GM19025 (cell line): ENCODE measurements around the gene DDX47.
"Not testable (repeated sequence)": the region's sequence is repeated elsewhere in the genome, so short reads cannot be mapped to it uniquely, and the experiment has no call there.

Source experiments
- ATAC-seq: cut with Tn5 transposase; IDR thresholded peaks from one replicate; pipeline ENCODE4 v1.9.1; 2021; ENCODE audit warnings: mild to moderate bottlenecking, low read depth, moderate library complexity; ENCODE audit not compliant: unreplicated experiment

Gene DDX47

DNA sequence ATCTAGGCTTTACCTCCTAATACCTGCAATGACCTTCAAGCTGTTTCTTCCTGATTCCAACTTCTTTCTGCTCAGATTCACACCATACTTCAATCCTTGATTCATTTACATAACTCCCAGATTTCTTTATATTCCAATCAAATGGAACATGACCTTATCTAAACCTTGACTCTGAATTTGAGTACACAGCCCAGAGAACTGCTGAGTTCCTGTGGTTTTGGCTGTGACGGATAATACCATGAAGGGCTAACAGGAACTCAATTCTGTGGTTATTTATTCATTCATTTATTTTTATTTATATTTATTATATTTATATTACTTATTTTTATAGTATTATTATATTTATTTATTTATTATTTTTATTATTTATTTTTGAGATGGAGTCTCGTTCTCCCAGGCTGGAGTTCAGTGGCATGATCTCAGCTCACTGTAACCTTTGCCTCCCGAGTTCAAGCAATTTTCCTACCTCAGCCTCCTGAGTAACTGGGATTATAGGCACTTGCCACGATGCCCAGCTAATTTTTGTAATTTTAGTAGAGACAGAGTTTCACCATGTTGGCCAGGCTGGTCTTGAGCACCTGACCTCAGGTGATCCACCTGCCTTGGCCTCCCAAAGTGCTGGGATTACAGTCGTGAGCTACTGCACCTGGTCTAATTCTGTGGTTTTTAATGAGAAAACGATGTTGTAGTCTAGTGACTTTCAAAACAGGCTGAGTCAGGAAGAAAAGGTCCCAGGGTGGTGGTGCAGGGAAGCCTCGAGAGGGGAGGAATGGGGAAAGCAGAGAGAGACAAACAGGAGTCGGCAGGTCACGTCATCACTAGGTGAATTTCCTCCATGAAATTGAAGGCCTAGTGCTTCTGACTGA is 16.0 kb upstream of the DDX47 start:
- ATAC-seq: no peak

DNA sequence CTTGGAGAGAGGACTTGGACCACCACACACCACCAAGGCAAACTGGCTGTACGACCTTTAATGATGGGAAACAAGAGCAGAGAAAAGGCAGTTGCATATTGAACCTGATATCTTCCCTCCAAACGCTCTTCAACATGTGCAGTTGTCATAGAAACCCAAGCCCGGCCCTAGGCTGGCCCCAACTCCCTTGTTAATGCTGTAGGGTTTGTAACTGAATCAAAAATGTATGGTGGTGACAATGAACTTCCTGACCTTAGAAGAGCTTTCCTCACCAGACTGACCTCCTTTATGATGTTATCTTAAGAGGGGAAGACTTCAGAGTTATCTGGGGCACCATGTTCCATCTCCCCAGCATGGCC is 15.4 kb upstream of the DDX47 start:
- no peak for ATAC-seq

DNA sequence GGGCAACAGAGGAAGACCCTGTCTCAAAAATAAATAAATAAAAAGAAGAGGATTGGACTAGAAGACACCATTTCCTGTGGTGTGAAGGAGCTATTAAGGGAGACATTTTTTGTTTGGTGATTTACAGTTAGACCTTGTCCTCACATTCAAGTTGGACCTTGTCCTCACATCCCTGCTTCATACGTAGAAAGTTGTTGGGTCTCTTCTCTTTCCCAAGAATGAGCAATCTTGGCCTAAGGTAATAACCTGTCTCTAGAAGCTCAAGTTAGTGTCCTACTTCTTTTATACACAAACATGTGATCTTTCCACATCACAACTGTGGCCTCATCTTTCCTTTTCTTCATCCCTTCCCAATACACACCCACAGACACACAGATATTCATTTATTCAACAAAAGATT is 14.7 kb upstream of the DDX47 start:
- ATAC-seq: no peak

DNA sequence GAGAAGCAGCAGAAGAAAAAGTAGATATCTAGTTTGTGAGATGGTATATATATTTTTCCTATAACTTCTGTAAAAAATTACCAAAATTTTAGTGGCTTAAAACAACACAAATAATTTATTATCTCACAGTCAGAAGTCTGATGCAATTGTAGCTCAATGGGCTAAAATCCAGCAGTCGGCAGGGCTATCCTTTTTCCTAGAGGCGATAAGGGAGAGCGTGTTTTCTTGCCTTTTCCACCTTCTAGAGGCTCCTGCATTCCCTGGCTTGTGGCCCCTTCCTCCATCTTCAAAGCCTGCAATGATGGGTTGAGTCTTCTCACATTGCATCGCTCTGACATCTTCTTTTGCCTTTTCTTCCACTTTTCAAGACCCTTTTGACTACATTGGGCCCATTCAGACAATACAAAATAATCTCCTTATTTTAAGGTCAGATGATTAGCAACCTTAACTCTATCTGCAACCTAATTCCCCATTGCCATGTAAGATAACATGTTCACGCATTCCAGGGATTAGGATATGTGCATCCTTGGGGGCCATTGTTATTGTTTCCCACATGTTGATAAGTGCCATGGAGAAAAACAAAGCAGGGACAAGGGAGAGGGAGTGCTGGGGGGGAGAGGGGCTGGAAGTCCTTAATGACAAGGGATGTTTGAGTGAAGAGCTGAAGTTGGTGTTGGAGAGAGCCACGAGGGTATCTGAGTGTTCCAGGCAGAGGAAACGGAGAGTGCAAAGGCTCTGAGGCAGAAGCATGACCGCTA is 13.8 kb upstream of the DDX47 start:
- ATAC-seq: no peak

DNA sequence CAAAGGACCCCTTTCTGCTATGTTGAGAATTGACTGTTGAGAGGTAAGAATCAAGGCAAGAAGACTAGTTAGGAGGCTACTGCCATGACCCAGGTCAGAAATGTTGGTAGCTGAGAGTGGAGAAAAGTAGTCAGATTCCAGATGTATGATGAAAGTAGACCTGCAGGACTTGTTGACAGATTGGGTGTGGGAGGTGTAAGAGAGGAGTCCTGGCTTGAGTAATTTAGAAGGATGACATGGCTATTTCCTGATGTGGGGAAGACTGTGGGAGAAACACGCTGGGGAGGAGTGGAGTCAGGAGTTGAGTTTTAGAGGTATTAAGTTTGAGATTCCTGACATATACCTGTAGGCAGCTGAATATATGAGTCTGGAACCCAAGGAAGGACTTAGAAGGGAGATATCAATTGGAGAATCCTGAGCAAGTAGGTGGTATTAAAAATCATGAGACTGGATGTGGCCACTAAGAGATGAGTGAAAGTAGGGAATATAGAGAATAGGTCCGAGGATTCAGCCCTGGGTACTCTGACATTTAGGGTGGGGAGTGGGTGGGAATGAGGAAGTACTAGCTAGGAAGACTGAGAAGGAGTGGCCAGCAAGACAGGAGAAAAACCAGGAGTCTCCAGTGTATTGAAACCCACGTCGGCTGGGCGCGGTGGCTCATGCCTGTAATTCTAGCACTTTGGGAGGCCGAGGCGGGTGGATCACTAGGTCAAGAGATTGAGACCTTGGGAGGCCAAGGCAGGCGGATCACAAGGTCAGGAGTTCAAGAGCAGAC is 12.6 kb upstream of the DDX47 start:
- ATAC-seq: no peak

DNA sequence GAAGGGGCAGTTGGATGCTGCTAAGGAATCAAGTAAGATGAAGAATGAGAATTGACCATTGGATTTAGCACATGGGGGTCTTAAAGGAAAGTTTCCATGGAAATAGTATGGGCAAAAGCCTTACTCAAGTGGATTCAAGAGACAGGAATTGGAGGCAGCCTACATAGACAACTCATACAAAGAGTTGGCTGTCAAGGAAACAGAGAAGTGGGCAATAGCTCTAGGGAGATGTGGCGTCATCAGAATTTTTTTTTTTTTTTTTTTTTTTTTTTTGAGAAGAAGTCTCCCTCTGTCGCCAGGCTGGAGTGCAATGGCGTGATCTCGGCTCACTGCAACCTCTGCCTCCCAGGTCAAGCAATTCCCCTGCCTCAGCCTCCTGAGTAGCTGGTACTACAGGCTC is 11.5 kb upstream of the DDX47 start:
- ATAC-seq: not testable (repeated sequence)

DNA sequence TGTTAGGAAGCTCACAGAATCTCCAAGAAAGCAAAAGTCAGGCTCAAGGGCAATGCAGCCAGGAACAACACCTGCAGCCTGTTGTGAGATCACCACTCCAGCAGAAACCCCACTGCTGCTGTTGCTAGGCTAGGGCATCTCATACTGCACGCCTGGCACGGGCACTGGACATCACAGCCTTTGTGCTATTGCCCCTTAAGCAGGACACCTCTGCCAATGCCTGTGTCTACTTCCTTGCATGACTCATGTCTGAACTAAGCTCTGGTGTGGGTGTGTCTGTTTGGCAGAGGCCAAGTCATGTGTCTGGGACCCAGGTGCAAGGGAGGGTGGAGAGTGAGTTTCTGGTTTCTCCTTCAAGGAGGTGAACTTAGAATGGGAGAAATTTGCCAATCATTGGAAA is 10.0 kb upstream of the DDX47 start:
- peak; percentile 83 for ATAC-seq

DNA sequence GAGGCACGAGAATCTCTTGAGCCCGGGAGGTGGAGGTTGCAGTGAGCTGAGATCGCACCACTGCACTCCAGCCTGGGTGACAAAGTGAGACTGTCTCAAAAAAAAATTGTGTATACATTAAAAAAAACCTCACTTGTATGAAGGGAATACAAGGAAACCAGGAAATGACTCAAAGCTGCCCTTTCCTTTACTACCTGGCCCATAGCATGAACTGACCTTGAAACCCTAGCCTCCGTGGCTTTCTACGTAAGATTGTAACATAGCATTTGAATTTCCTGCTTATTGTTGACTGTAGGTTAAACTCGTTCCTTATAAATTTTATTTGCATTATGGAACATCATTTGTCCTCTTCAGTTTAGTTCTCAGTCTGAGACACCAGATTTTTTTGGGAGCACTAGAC is 9.1 kb upstream of the DDX47 start:
- no peak for ATAC-seq

DNA sequence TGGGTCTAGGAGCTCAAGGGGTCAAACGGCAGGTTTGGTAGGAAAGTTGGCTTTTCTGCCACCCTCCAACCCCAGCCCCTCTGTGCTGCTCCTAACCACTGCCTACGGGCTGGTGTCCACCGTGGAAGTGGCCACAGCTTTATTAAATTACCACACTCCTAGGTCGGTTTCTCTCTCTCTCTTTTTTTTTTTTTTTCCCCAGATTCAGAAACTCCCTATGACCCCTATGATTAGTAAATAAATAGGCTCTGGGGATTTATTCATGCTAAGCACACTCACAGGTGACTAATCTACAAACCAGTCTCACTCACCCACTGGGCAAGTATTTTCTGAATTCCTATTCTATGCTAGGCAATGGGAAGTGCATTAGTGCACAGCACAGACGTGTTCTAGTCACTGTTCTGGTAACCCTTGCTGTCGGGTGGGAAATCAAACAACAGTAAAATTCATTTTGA is 8.7 kb upstream of the DDX47 start:
- no peak for ATAC-seq

DNA sequence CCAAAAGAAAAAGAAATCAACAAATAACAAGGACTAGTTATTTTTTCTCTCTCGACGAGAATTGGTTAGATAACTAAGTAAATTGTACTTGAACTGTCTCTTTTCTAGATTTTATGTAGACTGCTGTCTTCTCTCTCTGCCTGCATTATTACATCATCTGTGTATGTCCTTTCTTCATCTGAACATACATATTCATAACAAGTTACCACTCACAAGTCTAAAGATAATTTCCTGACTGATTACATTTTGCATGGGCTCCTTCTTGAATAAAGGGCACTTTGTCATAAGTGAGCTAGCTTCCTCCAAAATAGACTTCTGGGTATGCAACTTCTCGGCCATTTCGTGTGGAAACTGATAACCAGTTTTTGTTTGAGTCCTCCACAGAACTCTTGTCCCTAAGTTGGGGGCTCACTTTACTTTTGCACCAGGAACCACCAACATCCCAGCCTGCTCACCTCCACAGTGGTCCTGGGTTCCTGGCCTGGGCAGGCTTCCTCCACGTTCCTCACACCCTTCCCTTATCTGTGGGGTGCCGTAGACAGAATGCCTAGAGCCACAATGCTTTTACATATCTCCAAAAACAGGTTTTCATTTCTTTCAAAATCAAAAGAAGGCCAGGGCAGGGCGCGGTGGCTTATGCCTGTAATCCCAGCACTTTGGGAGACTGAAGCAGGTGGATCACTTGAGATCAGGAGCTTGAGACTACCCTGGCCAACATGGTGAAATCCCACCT is 6.2 kb upstream of the DDX47 start:
- no peak for ATAC-seq

DNA sequence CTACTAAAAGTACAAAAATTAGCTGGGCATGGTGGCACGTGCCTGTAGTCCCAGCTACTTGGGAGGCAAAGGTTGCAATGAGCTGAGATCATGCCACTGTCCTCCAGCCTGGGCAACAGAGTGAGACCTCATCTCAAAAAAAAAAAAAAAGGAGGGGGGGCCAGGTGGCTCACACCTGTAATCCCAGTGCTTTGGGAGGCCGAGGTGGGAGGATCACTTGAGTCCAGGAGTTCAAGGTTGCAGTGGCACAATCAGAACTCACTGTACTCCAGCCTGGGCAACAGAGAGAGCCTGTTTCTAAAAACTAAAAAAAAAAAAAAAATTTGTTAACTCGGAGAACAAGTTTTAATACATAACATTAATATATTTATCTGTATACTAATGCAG is 5.6 kb upstream of the DDX47 start:
- not testable (repeated sequence) for ATAC-seq

DNA sequence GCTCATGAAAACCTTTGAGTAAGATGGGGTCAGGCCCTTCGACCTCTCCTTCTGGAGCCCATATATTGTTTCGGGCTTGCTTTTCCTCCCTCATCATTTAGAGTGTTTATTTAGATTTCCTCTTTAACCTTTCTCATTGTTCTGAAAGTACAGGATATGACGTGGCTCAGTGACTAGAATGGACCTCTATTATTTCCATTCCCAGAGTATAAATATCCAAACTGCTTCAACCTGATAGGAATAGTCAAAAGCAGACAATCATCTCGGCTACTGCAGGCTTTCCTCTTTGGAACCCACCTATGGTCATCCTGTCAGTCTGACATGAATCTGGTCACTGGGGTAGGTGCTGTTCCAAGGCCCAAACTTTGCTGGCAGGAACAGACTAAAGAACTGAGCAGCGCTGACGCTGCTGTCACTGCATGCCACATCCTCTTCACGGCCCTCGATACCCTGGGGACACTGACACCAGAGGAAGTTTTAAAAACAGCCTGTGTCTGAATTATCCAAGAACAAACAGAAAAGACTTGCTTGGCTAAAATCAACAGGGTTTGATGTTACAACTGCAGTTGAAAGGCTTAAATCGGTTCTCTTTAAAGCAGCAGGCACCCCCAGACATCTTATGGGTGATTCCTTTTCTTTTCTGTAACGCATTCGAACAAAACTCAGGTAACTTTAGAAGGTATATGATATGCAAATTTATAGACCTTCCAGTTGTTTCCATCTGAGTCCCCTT is 5.0 kb upstream of the DDX47 start:
- ATAC-seq: peak; percentile 61

DNA sequence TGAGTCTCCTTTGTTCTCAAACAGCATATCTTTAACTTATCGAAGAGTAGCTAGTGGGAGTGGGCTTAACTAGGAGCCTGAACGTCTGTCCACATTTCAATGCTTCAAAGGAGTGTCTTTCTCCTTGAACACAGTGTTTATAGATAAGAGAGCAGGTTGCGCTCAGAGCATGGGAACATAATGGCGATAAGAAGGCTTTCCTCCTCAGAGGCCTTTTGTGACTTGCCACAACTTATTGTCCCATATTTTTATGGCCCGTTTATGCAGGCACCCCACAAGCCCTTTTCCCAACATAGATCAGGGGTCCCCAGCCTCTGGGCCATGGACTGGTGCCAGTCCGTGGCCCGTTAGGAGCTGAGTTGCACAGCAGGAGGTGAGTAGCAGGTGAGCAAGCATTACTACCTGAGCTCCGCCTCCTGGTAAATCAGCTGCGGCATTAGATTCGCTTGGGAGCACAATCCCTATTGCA is 2.6 kb upstream of the DDX47 start:
- ATAC-seq: no peak

DNA sequence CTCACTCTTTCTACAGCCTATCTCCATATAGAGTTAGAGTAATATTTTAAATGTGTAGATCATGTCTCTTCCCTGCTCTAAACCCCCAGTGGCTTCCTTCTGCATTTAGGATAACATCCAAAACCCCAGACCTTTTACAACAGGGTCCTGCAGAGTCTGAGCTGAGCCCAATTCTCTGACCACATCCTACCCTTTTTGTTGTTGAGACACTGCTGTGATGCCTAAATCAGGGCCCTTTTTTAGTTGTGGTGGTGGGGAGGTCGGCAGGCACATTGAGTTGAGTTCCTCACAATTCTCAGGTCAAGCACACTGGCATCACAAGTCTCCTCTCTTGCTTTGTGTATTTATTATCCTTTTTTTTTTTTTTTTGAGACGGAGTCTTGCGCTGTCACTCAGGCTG is 1.8 kb upstream of the DDX47 start:
- ATAC-seq: no peak

DNA sequence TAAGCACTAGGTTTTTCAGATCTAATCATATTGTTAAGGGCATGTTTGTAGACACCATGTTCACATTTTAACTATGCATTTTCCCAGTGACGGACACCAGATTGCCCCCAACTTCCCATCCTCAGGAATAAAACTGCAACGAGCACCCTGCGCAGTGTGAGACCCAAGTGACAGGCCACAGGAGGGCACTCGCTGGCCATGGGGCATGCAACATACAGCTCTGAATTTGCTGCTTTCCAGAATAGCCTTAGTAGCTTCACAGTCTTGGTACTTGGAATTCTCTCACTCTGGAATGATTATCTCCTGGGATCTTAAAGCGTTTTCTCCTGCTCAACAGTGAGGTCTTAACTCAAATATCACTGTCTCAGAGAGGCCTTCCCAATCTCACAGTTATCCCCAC is 972 bp upstream of the DDX47 start:
- ATAC-seq: no peak

DNA sequence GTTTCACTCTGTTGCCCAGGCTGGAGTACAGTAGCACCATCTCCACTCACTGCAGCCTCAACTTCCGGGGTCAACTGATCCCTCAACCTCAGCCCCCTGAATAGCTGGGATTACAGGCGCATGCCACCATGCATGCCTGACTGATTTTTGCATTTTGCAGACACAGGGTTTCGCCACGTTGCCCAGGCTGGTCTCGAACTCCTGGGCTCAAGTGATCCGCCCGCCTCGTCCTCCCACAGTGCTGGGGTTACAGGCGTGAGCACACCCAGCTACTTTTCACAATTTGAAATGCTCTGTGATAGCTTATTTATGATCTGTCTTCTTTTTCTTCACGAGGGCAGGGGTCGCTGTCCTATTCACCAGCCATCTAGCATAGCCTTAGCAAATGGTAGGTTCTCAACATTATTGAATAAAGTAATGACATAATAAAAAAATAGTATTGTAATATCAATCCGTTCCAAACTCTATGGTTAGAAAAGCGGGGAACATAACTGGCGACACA is 477 bp upstream of the DDX47 start:
- ATAC-seq: no peak

DNA sequence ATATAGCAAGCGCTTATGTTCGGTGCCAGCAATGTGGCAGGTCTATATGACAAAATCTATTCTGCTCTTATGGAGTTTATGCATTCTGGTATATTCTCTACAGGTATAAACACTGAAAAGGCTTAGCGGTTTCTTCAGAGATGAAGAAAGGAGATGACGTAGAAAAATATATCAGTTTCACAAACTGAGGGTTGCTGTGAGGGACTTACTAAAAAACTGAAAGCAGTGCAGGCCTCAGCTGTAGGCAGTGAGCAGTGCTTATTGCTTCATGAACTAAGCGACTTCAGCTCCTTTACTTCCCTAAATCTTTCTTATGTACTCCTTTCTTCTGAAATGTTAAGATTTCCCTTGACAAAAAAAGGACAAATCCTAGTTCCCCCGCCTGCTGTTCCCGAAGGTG is 4.5 kb downstream of the DDX47 start:
- no peak for ATAC-seq

DNA sequence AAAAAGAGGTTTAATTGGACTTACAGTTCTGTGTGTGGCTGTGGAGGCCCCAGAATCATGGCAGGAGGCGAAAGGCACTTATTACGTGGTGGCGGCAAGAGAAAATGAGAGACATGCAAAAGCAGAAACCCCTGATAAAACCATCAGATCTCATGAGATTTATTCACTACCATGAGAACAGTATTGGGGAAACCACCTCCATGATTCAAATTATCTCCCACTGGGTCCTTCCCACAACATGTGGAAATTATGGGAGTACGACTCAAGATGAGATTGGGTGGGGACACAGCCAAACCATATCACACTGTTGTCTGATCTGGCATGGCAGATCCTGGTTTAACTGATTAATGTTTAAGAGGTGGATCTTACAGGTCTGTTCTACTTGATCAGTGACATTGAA is 5.6 kb downstream of the DDX47 start:
- ATAC-seq: no peak

DNA sequence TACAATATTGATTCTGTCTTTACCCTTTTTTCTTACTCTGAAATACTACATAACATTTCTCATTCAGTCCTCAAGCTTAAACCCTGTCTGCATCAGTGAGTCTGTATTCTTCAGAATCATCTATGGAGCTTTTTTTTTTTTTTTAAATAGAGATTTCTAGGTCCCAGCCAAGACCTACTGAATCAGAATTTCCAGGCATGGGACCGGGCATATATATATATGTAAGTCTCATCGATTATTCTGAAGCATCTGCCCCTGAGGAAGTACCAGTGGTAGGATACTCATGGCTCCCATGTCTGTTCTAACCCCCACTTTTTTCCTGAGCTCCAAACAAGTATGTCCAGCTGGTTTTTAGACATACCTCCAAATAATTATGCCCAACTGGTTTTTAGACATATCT is 6.1 kb downstream of the DDX47 start:
- no peak for ATAC-seq
